COLO668 (cell line): Measurements from ENCODE around the gene SYS1.

Experiments used
- DNase-seq: peaks from one replicate; lab custom pipeline; 2025; ENCODE audit not compliant: unreplicated experiment; lab: John Stamatoyannopoulos, UW

SYS1 gene

GRCh38 chr20:45374966-45375365 lies 12.0 kb downstream of the SYS1 start:
- no peak for DNase-seq

DNA sequence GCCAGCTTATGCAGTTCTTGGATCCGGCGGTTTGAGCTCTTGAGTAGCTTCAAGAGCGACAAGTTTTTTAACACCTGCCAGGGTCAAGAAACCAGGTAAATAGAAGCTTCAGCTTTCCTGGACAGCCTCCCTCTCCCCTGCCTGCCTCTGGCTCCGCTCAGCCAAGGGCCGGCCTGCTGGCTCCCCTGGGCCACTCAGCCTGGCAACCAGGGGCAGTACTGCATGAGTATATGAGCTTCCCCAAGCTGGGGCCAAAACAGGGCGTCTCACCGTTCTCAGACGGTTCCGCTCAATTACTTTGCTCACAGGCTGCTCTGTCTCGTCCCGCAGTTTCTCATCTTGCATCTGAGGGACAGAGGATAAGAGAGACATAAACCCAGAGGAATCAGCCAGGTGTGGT lies 14.3 kb downstream of the SYS1 start:
- no peak for DNase-seq

- DNase-seq: no peak
Observed at GRCh38 chr20:45378191-45378590, 15.2 kb downstream of the SYS1 start, which contains the start of gene TP53TG5. Gene TP53TG5 (minus strand): TSS chr20:45378325. CDS start chr20:45378236, 89 bp downstream.

DNA sequence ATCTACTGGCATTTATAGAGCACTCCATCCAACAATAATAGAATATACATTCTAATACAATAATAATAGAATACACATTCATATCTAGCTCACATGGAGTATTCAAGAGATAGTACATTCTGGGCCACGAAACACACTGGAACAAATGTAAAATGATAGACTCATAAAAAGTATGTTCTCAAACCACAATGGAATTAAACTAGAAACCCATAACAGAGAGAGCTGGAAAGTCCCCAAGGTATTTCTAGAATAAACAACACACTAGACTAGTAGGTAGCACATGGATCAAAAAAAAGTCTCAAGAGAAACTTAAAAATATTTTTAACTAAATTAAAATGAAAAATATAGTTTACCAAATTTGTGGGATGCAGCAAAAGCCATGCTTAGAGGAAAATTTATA lies 24.3 kb downstream of the SYS1 start:
- no peak for DNase-seq

DNA sequence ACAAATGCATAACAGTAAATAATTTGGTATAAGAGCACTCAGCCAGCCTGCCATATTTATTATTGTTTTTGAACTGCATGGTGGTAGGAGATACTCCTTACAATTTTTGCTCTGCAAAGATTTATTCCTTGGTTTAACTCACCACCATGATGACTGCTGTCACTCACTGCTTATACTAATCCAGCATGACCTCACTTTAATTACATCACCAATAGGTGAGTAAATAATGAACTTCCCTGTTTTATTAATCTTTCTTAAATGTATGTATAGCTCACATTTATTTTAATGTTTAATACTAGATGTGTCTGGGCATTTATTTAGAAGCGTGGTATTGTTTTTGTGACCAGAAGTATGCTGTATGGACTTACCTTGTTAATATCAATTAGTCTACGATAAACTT lies 28.0 kb downstream of the SYS1 start:
- no peak for DNase-seq

- no peak for DNase-seq
Observed at GRCh38 chr20:45391559-45391958, 28.6 kb downstream of the SYS1 start.

GRCh38 chr20:45392733-45393132 lies 29.8 kb downstream of the SYS1 start:
- no peak for DNase-seq

DNA sequence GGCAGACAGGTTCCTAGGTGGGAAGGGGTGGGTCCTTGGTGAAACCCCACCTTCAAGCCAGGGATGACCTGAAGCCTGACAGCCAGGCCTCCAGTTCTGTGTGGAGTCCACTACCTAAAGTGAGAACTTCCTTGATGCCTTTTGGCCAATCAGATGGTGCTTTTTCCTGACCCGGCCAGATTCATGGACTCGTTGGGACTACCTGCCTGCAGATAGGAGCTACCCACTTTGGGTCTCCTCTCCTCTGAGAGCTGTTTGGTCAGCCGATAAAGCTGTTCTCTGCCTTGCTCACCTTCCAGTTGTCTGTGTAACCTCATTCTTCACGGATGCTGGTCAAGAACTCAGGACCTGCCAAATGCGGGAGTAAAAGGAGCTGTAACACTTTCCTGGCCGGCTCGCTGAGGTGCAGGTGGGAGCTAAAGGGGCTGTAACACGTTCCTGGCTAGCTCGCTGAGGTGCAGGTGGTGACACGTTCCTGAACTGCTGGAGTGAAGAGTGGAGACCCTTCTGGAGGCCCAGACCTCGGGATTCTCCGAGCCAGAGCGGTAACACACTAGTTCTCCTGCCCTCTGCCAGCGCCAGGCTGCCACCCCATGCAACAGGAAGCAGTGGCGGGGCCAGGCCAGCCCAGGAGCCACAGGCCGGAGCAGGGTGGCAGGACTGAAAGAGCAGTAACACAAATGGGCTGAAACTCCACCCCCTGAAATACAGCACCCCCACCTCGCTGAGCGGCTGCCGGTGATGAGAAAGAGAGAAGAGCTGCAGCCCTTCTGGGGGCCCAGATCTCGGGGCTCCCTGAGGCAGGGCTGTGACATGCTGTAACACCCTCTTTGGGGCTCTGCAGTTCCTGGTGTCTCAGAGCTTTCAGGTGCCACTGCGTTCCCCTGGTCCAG lies 31.5 kb downstream of the SYS1 start:
- DNase-seq: no peak

DNA sequence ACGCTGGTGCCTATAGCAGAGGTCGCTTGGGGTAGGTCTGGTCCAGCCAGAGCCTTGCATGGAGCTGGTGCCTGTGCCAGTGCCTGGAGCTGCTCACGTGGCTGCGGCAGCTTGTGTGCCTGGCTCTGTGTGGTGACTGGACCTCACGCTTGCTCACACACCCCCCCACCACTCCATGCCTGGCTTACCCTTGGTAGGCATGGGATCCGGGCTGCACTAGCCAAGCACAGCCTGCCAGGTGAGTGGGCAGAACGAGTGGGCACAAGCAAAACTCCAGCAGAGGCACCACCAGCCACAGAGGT lies 32.1 kb downstream of the SYS1 start:
- no peak for DNase-seq

GRCh38 chr20:45399018-45399417 lies 36.1 kb downstream of the SYS1 start:
- DNase-seq: no peak

DNA sequence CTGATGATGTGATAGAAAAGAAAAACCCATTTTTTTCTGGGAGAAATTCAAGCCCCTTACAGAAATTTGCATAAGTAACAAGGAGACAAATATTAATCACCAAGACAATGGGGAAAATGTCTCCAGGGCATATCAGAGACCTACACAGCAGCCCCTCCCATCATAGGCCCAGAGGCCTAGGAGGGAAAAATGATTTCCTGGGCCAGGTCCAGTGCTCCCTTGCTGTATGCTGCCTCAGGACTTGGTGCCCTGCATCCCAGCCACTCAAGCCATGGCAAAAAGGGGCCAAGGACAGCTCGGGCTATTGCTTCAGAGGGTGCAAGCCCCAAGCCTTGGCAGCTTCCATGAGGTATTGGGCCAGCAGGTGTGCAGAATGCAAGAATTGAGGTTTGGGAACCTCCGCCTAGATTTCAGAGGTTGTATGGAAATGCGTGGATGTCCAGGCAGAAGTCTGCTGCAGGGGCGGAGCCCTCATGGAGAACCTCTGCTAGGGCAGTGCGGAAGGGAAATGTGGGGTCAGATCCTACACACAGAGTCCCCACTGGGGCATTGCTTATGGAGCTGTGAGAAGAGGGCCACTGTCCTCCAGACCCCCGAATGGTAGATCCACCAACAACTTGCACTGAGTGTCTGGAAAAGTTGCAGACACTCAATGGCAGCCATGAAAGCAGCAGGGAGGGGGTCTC lies 37.5 kb downstream of the SYS1 start:
- DNase-seq: no peak

GRCh38 chr20:45402946-45403345 lies 40.0 kb downstream of the SYS1 start:
- DNase-seq: no peak

DNA sequence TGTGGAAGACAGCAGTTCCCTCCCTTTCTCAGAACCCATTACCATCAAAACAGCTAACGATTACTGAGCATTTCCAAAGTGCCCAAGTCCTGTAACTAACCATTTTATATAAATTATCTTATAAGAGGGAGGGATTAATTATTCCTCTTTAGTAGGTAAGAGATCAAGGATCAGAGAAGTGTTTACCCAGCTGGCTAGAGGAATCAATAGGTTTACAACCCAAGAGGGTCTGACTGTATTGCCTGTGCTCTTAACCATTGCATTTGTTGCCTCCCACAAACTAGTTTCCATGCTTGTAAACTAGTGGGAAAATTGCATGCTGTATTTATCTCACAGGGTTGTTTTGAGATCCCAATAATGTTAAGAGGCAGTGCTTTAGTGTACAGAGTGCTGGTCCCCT lies 41.5 kb downstream of the SYS1 start:
- no peak for DNase-seq

DNA sequence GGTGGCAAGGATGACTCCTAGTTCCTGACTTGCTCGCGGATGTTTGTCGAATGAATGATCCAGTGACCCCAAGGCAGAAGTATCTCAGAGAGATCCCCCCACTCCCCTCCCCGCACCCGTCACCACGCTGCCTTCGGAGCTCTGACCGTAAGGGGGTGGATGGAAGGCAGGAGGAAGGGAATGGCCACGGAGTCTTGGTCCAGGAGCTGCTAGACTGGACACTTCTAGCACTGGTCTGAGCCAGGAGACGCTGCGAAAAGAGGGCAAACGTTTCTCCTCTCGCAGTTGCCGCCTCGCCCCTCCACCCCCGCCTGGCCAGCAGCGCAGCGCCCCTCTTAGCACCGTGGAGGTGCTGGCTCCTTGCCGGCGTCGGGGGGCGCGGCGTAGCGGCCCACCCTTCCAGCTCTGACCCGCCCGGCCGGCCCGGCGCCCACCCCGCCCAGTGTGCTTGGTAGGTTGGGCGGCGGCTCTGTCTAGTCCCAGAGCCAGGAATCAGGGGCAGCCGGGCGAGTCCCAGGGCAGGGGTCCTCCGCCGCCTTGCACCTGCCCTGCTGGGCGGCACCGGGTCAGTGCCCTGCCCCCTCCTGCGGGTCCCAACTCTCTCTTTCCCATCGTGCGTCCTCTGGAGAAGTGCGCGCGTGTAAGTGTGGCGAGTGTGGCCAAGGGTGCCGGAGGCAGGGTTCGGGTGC lies 42.8 kb downstream of the SYS1 start:
- DNase-seq: peak; percentile 63

GRCh38 chr20:45406260-45407066 lies 43.5 kb downstream of the SYS1 start:
- peak; percentile 91 for DNase-seq

DNA sequence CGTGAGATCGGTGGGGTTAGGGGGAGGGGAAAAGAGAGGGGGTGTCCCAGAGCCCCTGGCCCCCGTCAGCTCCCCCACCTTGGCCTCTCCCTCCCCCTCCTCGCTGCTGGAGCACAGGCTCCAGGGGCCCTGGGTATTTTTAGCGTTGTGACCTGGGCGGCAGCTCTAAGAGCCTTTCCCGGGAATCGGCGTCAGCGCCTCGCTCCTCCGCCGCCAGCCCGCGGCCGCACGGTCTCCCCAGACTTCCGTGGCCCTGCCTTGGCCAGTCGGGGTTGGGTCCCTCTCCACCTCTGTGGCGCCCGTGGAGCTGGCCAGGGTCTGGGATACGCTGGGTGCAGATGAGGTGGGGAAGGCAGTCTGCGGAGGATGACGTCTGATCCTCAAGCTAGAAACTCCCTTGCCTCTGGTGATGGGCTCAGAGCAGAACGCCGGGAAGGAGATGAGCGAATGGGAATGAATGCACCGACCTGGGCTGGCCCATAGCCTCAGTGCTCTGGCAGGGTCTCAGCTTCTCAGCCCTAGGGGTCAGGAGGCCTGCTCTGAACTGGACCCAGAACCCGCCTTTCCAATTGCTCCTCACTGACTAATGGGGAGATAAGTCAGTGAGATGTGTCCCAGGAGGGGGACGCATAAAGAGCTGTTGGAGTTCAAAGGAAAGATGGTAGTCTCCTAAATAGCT lies 44.2 kb downstream of the SYS1 start:
- peak; percentile 74 for DNase-seq

- DNase-seq: no peak
Observed at GRCh38 chr20:45407783-45408645, 45.1 kb downstream of the SYS1 start, which contains the start of gene DBNDD2. Gene DBNDD2 (plus strand): TSS chr20:45408289. CDS start chr20:45408468, 179 bp downstream.

DNA sequence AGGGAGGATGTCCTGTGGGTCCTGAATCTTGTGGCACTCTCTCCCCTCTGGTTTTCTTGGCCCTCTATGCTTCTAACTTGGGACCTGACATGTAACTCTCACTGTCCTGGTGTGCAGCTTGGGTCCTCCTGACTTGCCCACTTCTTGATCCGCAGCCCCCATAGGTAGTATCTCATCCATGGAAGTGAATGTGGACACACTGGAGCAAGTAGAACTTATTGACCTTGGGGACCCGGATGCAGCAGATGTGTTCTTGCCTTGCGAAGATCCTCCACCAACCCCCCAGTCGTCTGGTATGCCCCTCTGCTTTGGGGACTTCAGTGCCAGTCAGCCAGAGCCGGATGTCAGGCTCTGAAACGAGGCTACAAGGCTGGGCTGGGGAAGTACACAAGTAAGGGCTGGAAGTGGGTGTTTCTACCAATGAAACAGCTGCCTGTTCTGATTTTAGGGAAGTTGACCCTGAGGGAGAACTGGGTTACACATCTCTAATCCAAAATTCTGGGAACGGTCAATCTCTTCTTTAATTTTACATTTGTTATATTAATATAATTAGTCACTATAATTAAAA lies 45.8 kb downstream of the SYS1 start:
- no peak for DNase-seq
